Middle frontal gyrus (tissue), 1 donor: ENCODE results near the gene RAMACL.
"Not testable (repeated sequence)": the region's sequence is repeated elsewhere in the genome, so short reads cannot be mapped to it uniquely, and the experiment has no call there.

Experiments
- DNase-seq: peaks from one replicate; pipeline ENCODE4 v3.0.0-alpha.2; 2015; ENCODE audit warnings: low spot score; ENCODE audit errors: extremely low spot score

The RAMACL gene

DNA sequence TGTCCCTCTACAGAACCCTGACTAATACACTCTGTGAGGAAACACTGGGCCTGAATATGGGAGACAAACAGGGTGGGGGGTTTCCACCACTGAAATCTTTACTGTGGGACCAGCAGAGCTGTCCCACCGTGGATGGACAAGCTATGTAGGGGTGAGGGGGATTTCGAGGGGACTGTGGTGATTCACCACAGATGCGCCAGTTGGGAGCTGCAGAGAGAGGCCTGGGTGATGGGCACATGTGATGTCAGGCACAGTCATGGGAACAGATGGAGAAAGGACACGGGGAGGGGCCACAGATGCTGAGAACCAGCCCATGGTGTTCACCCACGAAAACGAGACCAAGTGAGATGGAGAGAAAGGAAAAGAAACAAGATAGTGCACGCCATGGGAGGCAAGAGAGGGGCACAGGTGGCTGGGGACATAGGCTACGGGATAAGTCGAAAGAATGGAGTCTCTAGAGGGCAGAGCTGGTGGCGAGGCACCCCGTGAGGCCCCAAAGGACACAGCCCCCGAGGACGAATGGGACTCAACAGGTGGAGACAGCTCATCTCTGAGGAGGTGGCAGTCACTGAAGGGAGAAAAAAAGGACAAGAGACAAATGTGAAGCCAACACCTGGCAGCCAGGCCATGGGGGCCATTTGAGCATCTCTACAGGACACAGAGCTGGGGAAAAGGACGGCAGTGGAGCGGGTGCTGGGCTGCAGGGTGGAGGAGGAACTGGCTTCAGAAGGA is 10.5 kb upstream of the RAMACL start:
- no peak for DNase-seq

DNA sequence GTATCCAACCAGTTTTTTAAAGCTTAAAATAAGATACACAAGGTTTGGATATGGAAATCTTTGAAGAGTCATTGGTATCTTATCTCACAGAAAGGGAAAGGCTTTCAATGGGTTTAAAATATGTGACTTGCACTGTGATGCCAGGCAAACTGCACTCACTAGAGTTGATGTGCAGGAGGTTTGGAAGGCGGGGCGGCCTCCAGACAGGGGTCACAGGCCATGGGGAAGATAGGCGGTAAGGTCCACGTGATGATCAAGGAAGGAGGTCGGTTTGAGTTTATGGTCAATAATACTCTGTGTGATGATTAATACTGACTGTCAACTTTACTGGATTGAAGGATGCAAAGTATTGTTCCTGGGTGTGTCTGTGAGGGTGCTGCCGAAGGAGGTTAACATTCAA is 9.5 kb upstream of the RAMACL start:
- DNase-seq: no peak

DNA sequence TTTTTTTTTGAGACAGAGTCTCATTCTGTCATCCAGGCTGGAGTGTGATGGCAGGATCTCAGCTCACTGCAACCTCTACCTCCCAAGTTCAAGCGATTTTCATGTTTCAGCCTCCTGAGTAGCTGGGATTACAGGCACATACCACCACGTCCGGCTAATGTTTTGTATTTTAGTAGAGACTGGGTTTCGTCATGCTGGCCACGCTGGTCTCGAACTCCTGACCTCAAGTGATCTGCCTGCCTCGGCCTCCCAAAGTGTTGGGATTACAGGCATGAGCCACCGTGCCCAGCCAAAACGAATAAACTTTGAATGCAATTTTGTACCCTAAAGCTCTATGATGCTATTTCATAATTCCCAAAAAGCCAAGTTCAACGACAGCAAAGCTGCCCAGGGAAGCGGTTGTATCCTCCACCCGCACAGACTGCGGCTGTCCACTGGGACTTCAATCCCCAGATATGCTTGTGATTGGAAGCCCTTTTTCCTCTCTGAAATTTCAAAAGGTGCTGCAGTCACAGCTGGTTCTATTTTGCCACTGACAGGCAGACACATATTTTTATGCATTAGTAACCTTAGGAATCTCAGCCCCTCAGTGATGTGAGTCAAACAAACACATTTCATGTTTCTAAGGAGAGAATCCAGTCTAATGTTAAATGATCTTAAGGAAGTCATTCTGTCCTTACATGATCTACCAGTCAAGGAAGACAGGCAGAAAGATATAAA is 8.7 kb upstream of the RAMACL start:
- DNase-seq: no peak

DNA sequence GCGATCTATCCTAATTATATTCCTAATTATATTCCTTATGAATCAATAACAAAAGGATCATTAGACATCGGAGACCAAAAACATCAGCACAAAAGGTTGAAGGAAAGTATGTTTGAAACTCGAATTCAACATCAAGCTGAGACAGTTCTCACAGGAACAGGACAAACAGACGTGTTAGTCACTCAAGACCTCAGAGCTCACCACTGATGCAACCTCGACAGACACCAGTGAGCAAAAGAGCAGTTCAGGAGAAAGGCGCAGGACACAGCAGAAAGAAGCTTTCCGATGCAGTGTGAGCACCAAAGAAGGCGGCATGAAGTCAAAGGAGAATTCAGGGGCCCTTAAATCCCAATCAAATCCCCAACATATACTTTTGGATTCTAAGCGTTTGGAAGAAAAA is 6.3 kb upstream of the RAMACL start:
- DNase-seq: no peak

DNA sequence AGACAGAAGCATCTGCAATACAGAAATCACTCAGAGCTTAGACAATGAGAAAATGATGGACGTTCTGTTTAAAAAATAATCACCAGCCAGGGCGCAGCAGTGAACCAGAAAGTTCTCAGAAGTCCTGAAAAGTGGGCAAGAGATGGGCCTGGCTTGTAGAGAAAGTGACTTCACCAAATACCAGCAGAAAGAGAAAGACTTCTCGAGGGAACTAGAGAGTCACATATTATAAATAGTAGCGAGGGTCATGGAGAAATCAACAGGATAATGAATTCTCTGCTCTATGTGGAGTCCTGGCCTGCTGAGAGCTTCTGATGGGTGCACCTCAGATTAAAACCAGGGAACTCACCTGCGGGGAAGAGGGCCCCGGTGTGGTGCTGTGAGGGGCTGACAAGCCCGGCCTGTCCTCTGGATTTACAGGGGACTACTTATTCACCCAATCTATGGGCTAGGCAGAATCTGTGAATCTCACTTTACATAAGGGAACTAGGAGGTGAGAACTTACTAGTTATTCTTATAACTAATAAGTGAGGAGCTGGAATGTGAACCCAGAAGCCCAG is 5.6 kb upstream of the RAMACL start:
- no peak for DNase-seq

DNA sequence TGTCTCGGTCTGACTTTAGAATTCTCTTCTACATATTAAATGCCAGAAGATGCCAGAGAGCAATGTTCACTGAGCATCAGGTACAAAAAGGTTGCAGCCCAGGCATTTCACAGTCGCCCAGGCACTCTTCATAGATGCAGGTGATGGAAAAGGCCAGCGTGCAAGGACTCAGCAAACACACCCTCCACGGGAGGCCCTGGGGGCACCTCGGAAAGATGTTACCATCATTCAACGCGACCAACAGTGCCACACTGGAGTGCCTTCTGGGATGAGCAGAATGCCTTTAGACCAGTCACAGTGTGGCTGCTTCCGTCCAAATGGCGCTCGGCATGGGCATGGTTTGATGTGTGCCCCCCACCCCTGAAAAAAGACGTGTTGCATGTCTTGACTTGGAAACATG is 4.5 kb upstream of the RAMACL start:
- no peak for DNase-seq

GRCh38 chr6:166589786-166590574 is 3.5 kb upstream of the RAMACL start:
- DNase-seq: no peak

GRCh38 chr6:166589337-166589731 is 2.9 kb upstream of the RAMACL start:
- DNase-seq: no peak

- DNase-seq: no peak
Measured at GRCh38 chr6:166588691-166589336, 2.3 kb upstream of the RAMACL start.

GRCh38 chr6:166587631-166588413 is 1.3 kb upstream of the RAMACL start:
- DNase-seq: no peak

DNA sequence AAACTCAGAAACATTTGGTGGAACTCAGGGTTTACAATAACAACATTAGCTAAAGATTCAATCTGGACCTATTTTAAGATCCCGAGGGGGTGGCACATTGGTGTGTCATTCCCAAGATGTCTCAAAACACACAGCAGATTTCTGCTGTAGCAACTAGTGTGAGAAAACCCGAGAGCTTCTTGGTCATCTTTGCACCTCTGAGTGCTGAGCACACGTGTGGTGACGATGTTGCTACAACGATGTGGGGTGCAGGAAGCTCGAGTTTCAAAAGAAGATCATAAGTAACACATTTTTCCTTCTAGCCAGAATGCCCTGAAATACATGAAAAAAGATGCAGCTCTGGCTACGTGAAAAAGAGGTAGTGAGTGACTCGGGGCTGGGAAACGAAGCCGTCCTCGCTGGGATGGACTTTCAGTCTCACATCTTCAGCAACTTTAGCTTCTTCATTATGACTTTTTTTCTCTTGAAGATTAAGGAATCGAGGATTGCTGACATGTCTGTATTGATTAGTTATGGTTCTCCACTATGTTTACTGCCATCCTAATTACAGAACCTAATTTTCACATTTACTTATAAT is 1.5 kb downstream of the RAMACL start:
- no peak for DNase-seq

GRCh38 chr6:166584155-166584554 is 2.3 kb downstream of the RAMACL start:
- DNase-seq: no peak

- DNase-seq: no peak
Measured at GRCh38 chr6:166583230-166583965, 3.1 kb downstream of the RAMACL start.

GRCh38 chr6:166582258-166582657 is 4.2 kb downstream of the RAMACL start:
- no peak for DNase-seq

- not testable (repeated sequence) for DNase-seq
Measured at GRCh38 chr6:166581801-166582200, 4.7 kb downstream of the RAMACL start.

DNA sequence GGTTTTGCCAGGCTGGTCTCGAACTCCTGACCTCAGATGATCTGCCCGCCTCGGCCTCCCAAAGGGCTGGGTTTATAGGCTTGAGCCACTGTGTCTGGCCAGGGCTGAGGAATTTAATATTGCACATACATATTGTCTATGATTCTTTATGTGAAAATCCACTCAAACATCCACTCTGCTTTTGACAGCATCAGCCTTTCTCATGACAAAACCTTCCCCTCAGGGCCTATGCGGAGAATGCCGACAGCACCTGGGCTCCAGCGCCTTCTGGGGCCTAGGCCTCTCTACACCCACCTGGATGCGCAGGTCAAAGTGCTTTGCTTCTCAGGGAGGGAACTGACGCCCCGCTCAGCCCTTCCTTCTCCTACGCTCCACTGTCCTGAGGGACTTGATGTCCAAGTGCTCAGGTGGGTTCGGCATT is 5.4 kb downstream of the RAMACL start:
- no peak for DNase-seq

- DNase-seq: no peak
Measured at GRCh38 chr6:166580076-166581050, 6.1 kb downstream of the RAMACL start.

GRCh38 chr6:166579237-166579850 is 7.1 kb downstream of the RAMACL start:
- no peak for DNase-seq
